H1 (cell line): ENCODE data around the gene TMEM169. TPM values are rescaled to one million over a fixed set of nuclear protein-coding genes. Genes with fewer than 3 reads are reported as not detected.

ENCODE experiments used
- CTCF ChIA-PET: fragments of 300-600 bp; sonication (Branson Sonifier 250); formaldehyde crosslinking; loops from one replicate; lab custom pipeline; 2021; ENCODE audit not compliant: partially characterized antibody; lab: Charles Lee
- POLR2A ChIA-PET: fragments of 300-600 bp; sonication (Branson Sonifier 250); formaldehyde crosslinking; loops from one replicate; lab custom pipeline; 2021; ENCODE audit warnings: inconsistent platforms; ENCODE audit not compliant: partially characterized antibody; lab: Charles Lee
- DNase-seq, 2 experiments: peaks; one replicate each; pipeline versions ENCODE4 v3.0.0 to v3.0.0-alpha.2; 2010 to 2022; ENCODE audit warnings: low spot score in 2 of 2, low read depth in 1 of 2, mixed read lengths in 1 of 2
- FAIRE-seq: peaks from 2 replicates; lab custom pipeline; 2011; peaks lifted over from hg19 to GRCh38; lab: Jason Lieb, UNC
- H2AFZ ChIP-seq: 2 replicates; pipeline ENCODE4 v1.8.1; 2012; ENCODE audit warnings: low read length, inconsistent platforms
- H2AK5ac ChIP-seq: 2 replicates; pipeline ENCODE4 v1.6.1; 2013; ENCODE audit warnings: low read depth, low read length
- H2BK120ac ChIP-seq: replicated peaks from 2 replicates; pipeline ENCODE3; 2013; ENCODE audit warnings: low read depth, low read length, inconsistent platforms
- H2BK12ac ChIP-seq: 2 replicates; pipeline ENCODE4 v1.6.1; 2013; ENCODE audit warnings: low read depth, low read length
- H2BK15ac ChIP-seq: 2 replicates; pipeline ENCODE4 v1.6.1; 2013; ENCODE audit warnings: low read length
- H2BK20ac ChIP-seq: 2 replicates; pipeline ENCODE4 v1.6.1; 2013; ENCODE audit warnings: low read length
- H2BK5ac ChIP-seq: 2 replicates; pipeline ENCODE4 v1.6.1; 2013; ENCODE audit warnings: low read depth, low read length
- H3K14ac ChIP-seq: 2 replicates; pipeline ENCODE4 v1.6.1; 2013; ENCODE audit warnings: inconsistent platforms; ENCODE audit not compliant: insufficient read length
- H3K18ac ChIP-seq: 2 replicates; pipeline ENCODE4 v1.6.1; 2013; ENCODE audit warnings: low read length; ENCODE audit errors: extremely low read depth
- H3K23ac ChIP-seq: 2 replicates; pipeline ENCODE4 v1.6.1; 2013; ENCODE audit warnings: inconsistent platforms; ENCODE audit not compliant: insufficient read length
- H3K23me2 ChIP-seq: 2 replicates; pipeline ENCODE4 v1.6.1; 2013; ENCODE audit warnings: low read depth, low read length
- H3K27ac ChIP-seq: 2 replicates; pipeline ENCODE4 v1.6.1; 2011; ENCODE audit warnings: low read depth, low read length, inconsistent platforms
- H3K27me3 ChIP-seq, 4 experiments: replicated peaks in 1 of 4; 1 replicate in 1 of 4; 2 replicates in 3 of 4; pipeline versions ENCODE4 v1.6.1 to v1.8.1; 2011 to 2013; ENCODE audit warnings: low read length in 3 of 4, mild to moderate bottlenecking in 3 of 4, inconsistent platforms in 2 of 4, mixed read lengths in 2 of 4, moderate library complexity in 1 of 4; ENCODE audit not compliant: control insufficient read depth in 3 of 4, insufficient read depth in 3 of 4; ENCODE audit errors: extremely low read depth in 1 of 4
- H3K36me3 ChIP-seq, 4 experiments: 2 replicates each; pipeline versions ENCODE4 v1.6.1 to v1.8.1; 2011 to 2013; ENCODE audit warnings: mild to moderate bottlenecking in 4 of 4, low read length in 3 of 4, moderate library complexity in 2 of 4, control low read depth in 1 of 4, inconsistent platforms in 1 of 4; ENCODE audit not compliant: insufficient read depth in 4 of 4, control insufficient read depth in 2 of 4
- H3K4ac ChIP-seq: replicated peaks from 2 replicates; pipeline ENCODE3; 2013; ENCODE audit warnings: low read length, low read depth, mixed read lengths, inconsistent platforms; ENCODE audit not compliant: insufficient read length
- H3K4me1 ChIP-seq, 4 experiments: replicated peaks in 1 of 4; 1 replicate in 1 of 4; 2 replicates in 3 of 4; pipeline versions ENCODE4 v1.6.1 to v1.8.1; 2011 to 2013; ENCODE audit warnings: low read length in 3 of 4, inconsistent platforms in 2 of 4, mixed read lengths in 1 of 4; ENCODE audit not compliant: insufficient read depth in 4 of 4, control insufficient read depth in 3 of 4
- H3K4me2 ChIP-seq, 2 experiments: 2 replicates each; pipeline versions ENCODE4 v1.6.1 to v1.8.1; 2011 to 2013; ENCODE audit warnings: low read depth in 2 of 2, low read length in 2 of 2, control low read depth in 1 of 2, inconsistent platforms in 1 of 2, mild to moderate bottlenecking in 1 of 2; ENCODE audit not compliant: insufficient read depth in 1 of 2
- H3K4me3 ChIP-seq, 4 experiments: fragments of 200-600, 300-600 bp in 1 of 4; sonication (generic), shearing (Covaris generic), sonication (Bioruptor Twin) in 1 of 4; 2 replicates each; pipeline versions ENCODE4 v1.5.1 to v1.8.1; 2011 to 2016; ENCODE audit warnings: low read length in 4 of 4, low read depth in 3 of 4, control low read depth in 2 of 4, inconsistent platforms in 2 of 4, mild to moderate bottlenecking in 2 of 4, mixed read lengths in 1 of 4, moderate library complexity in 1 of 4; ENCODE audit not compliant: insufficient read depth in 2 of 4; ENCODE audit errors: extremely low read depth in 1 of 4
- H3K56ac ChIP-seq: replicated peaks from 2 replicates; pipeline ENCODE3; 2013; ENCODE audit warnings: low read depth, mild to moderate bottlenecking, mixed read lengths, low read length, inconsistent platforms; ENCODE audit not compliant: insufficient read length
- H3K79me1 ChIP-seq: 2 replicates; pipeline ENCODE4 v1.6.1; 2013; ENCODE audit warnings: low read depth, low read length, control low read depth
- H3K79me2 ChIP-seq, 2 experiments: 2 replicates each; pipeline versions ENCODE4 v1.6.1 to v1.8.1; 2012 to 2013; ENCODE audit warnings: low read length in 2 of 2, mild to moderate bottlenecking in 2 of 2, inconsistent platforms in 1 of 2; ENCODE audit not compliant: insufficient read depth in 2 of 2, control insufficient read depth in 1 of 2
- H3K9ac ChIP-seq, 4 experiments: replicated peaks in 1 of 4; 1 replicate in 1 of 4; 2 replicates in 3 of 4; pipeline versions ENCODE4 v1.6.1 to v1.8.1; 2011 to 2013; ENCODE audit warnings: low read depth in 3 of 4, low read length in 3 of 4, control low read depth in 2 of 4, mild to moderate bottlenecking in 2 of 4, moderate library complexity in 2 of 4, inconsistent platforms in 1 of 4; ENCODE audit errors: extremely low read depth in 1 of 4
- H3K9me3 ChIP-seq, 2 experiments: 2 replicates each; pipeline versions ENCODE4 v1.6.1 to v1.8.1; 2012 to 2013; ENCODE audit warnings: mild to moderate bottlenecking in 2 of 2, moderate library complexity in 2 of 2, control low read depth in 1 of 2, inconsistent platforms in 1 of 2, low read depth in 1 of 2, low read length in 1 of 2, mixed read lengths in 1 of 2; ENCODE audit not compliant: insufficient read depth in 2 of 2
- H4K20me1 ChIP-seq, 2 experiments: replicated peaks in 1 of 2; 2 replicates each; pipeline versions ENCODE3 to v1.8.1; 2011 to 2013; ENCODE audit warnings: inconsistent platforms in 2 of 2, low read length in 2 of 2, mild to moderate bottlenecking in 1 of 2; ENCODE audit not compliant: insufficient read depth in 2 of 2, control insufficient read depth in 1 of 2
- H4K5ac ChIP-seq: 2 replicates; pipeline ENCODE4 v1.6.1; 2013; ENCODE audit warnings: low read length, low read depth, mixed read lengths, inconsistent platforms; ENCODE audit not compliant: insufficient read length
- H4K8ac ChIP-seq: 2 replicates; pipeline ENCODE4 v1.8.0; 2013; ENCODE audit warnings: mild to moderate bottlenecking, moderate library complexity, low read length, inconsistent platforms; ENCODE audit not compliant: insufficient read depth; ENCODE audit errors: extremely low read depth
- H4K91ac ChIP-seq: replicated peaks from 2 replicates; pipeline ENCODE3; 2013; ENCODE audit warnings: low read length, mixed read lengths, inconsistent platforms; ENCODE audit not compliant: insufficient read length
- ASH2L ChIP-seq: fragments of 200-600, 300-600 bp; sonication (generic); IDR thresholded peaks from one replicate; pipeline ENCODE4 v1.7.1; 2017; ENCODE audit warnings: low read length
- CHD1 ChIP-seq: IDR thresholded peaks from 2 replicates; pipeline ENCODE4 v1.6.1; 2012; ENCODE audit warnings: low read depth, low read length, improper control_type of control experiment
- CTBP2 ChIP-seq: IDR thresholded peaks from 2 replicates; pipeline ENCODE4 v1.7.0; 2011; ENCODE audit warnings: borderline replicate concordance, mild to moderate bottlenecking, moderate library complexity, mixed read lengths, low read length; ENCODE audit not compliant: insufficient read depth, insufficient read length
- EGR1 ChIP-seq: IDR thresholded peaks from 2 replicates; pipeline ENCODE4 v1.6.1; 2011; ENCODE audit warnings: low read depth, low read length, borderline replicate concordance
- POLR2A ChIP-seq, 2 experiments: IDR thresholded peaks; 1 replicate in 1 of 2; 2 replicates in 1 of 2; pipeline ENCODE4 v1.6.1; 2011; ENCODE audit warnings: low read depth in 2 of 2, low read length in 2 of 2, mild to moderate bottlenecking in 2 of 2; ENCODE audit errors: control extremely low read depth in 1 of 2
- POLR2AphosphoS5 ChIP-seq: IDR thresholded peaks from 2 replicates; pipeline ENCODE4 v1.6.1; 2011; ENCODE audit warnings: low read depth, low read length
- POU5F1 ChIP-seq: IDR thresholded peaks from 2 replicates; pipeline ENCODE4 v1.6.1; 2011; ENCODE audit warnings: low read depth, mild to moderate bottlenecking, low read length, moderate library complexity
- RBBP5 ChIP-seq: IDR thresholded peaks from 2 replicates; pipeline ENCODE4 v1.7.1; 2012; ENCODE audit warnings: low read depth, mild to moderate bottlenecking, inconsistent platforms, low read length, moderate library complexity, borderline replicate concordance
- RFX5 ChIP-seq: IDR thresholded peaks from 2 replicates; pipeline ENCODE4 v1.6.1; 2011; ENCODE audit warnings: low read depth, low read length, improper control_type of control experiment, borderline replicate concordance
- RNF2 ChIP-seq: fragments of 200-900, 300-1000 bp; sonication (generic); IDR thresholded peaks from 2 replicates; pipeline ENCODE4 v1.7.1; 2016; ENCODE audit warnings: borderline replicate concordance, low read depth, mild to moderate bottlenecking, antibody characterized with exemption, low read length; ENCODE audit not compliant: poor library complexity, severe bottlenecking; ENCODE audit errors: missing control alignments
- SIX5 ChIP-seq: IDR thresholded peaks from 2 replicates; pipeline ENCODE4 v1.6.1; 2011; ENCODE audit warnings: mild to moderate bottlenecking, low read depth, low read length
- SP1 ChIP-seq: IDR thresholded peaks from 2 replicates; pipeline ENCODE4 v1.6.1; 2011; ENCODE audit warnings: low read depth, low read length
- SRF ChIP-seq: IDR thresholded peaks from 2 replicates; pipeline ENCODE4 v1.6.1; 2011; ENCODE audit warnings: mild to moderate bottlenecking, low read depth, low read length, moderate library complexity
- TCF12 ChIP-seq: IDR thresholded peaks from 2 replicates; pipeline ENCODE4 v1.6.1; 2011; ENCODE audit warnings: low read depth, mild to moderate bottlenecking, low read length
- TEAD4 ChIP-seq: IDR thresholded peaks from 2 replicates; pipeline ENCODE4 v1.6.1; 2012; ENCODE audit warnings: low read depth, low read length, inconsistent platforms, mixed read lengths
- WGBS, 2 experiments: shearing (Covaris generic) in 1 of 2; methylation state at CpG; one replicate each; pipeline versions ENCODE4 v1.1.6 to v1.1.7; 2013 to 2015; ENCODE audit warnings: low lambda C conversion rate in 2 of 2, mixed read lengths in 2 of 2, inconsistent platforms in 1 of 2, low coverage in 1 of 2, missing lambda C conversion rate in 1 of 2; ENCODE audit not compliant: insufficient replicate concordance in 2 of 2, insufficient coverage in 1 of 2, insufficient read length in 1 of 2; ENCODE audit errors: extremely low coverage in 1 of 2, missing lambda C conversion rate in 1 of 2; 5-methylcytosine and 5-hydroxymethylcytosine counted together
- polyA plus RNA-seq, 7 experiments: library from polyadenylated mRNA; depleted of rRNA in 3 of 7; stranded (reverse) in 5 of 7; unstranded in 2 of 7; fragments of >200 nt in 5 of 7; fragments of 200-250 nt in 2 of 7; gene quantifications; 1 replicate in 5 of 7; 2 replicates in 1 of 7; 4 replicates in 1 of 7; pipeline versions ENCODE4 v1.2.1 to v1.2.3, GENCODE V29; 2011 to 2013; ENCODE audit warnings: missing spikeins in 2 of 7, mixed read lengths in 2 of 7
- total RNA-seq: library from RNA; stranded (reverse); fragmentation: NEBNext Ultra II Directional; extraction: Animal tissue kit (Norgen Biotek cat#: 25700); gene quantifications from 2 replicates; pipeline ENCODE4 v1.2.1, GENCODE V29; 2021

TMEM169 gene
- total and polyA plus RNA-seq, 2 of the 8 experiments (the other 6 are each of a cell fraction or from before 2014, with no cell fraction given), result 0.41 to 2.4 TPM

DNA sequence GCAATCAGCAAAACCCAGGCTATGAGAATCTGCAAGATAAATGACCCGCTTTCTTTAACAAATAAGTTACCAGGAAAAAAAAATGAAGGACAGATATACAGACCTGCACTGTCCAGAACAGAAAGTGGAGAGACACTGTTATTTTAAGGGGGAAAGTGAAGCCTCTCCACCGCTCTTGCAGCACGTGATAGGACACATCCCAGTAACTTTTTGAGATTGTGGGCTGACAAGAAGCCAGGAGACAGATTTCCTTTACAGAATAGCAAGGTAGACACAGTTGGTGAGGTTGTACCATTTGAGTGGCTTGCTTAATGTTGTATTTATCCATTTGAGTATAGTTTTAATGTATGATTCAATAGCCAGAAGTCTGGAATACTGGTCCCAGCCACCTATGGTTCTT lies 13.0 kb downstream of the TMEM169 start:
- Histone ChIP-seq H3K14ac (no peak overlapping the region), H3K27ac (no peak overlapping the region), H3K23me2 (peaks cover 9% of the 10 kb centered on the region), H3K9me3 (peaks cover 0 to 1% of the 10 kb centered on the region in 2 experiments; a peak in 1 of 4 replicates), H3K79me2 (no peaks in the 10 kb centered on the region), H4K8ac (no peak overlapping the region), H2BK12ac (no peak overlapping the region), H4K91ac (no peak overlapping the region), H2AK5ac (no peak overlapping the region), H3K18ac (no peak overlapping the region), H2BK20ac (no peak overlapping the region), H2BK5ac (no peak overlapping the region), H3K4ac (no peak overlapping the region), H3K9ac (no peak overlapping the region), H4K20me1 (peaks cover 0 to 7% of the 10 kb centered on the region in 2 experiments), H2AFZ (no peak overlapping the region), H3K27me3 (no peaks in the 10 kb centered on the region), H2BK120ac (no peak overlapping the region), H3K36me3 (no peaks in the 10 kb centered on the region; a peak in 1 of 8 replicates), H3K4me3 (no peak overlapping the region), H3K23ac (no peak overlapping the region), H2BK15ac (no peak overlapping the region), H3K56ac (no peak overlapping the region), H3K4me1 (no peaks in the 10 kb centered on the region), H4K5ac (no peak overlapping the region), H3K79me1 (peaks cover 2% of the 10 kb centered on the region; the same call in 1 of the 2 replicates), H3K4me2 (no peak overlapping the region)
- FAIRE-seq (no peak), DNase-seq (no peak)
- ChIA-PET CTCF (interaction anchor here (1.3 kb wide), 1 partner anchor 13 kb away, joined by 5 read pairs; the partner anchor contains the start of genes PECR and TMEM169), POLR2A (interaction anchor here (0.7 to 3.4 kb wide), 4 partner anchors 9 to 25 kb away, joined by 3 to 27 read pairs (median 6); partner anchors contain the start of genes PECR, TMEM169 and XRCC5)
- 93% methylated on average over 3 of the region's 3 CpGs; no CpG with 5 or more reads in 1 of the 2 experiments for WGBS, 2 experiments
- TF ChIP-seq POU5F1, result no peak
- no peak for TF ChIP-seq RBBP5
- no peak for TF ChIP-seq RFX5
- TF ChIP-seq CTBP2, result no peak
- TF ChIP-seq CHD1, result no peak
- TF ChIP-seq POLR2AphosphoS5, result no peak
- TF ChIP-seq ASH2L, result no peak
- no peak for TF ChIP-seq RNF2
- no peak for TF ChIP-seq EGR1
- TF ChIP-seq SP1, result no peak
- no peak for TF ChIP-seq SRF
- no peak for TF ChIP-seq POLR2A (IDR thresholded peaks at IDR 0.05; ENCODE audit: control extremely low read depth in 1 of 2, low read depth in 2 of 2, low read length in 2 of 2)
- no peak for TF ChIP-seq SIX5
- TF ChIP-seq TEAD4, result no peak
- TF ChIP-seq TCF12, result no peak
